ENCODE results near the gene MKNK2.

Gene MKNK2

DNA sequence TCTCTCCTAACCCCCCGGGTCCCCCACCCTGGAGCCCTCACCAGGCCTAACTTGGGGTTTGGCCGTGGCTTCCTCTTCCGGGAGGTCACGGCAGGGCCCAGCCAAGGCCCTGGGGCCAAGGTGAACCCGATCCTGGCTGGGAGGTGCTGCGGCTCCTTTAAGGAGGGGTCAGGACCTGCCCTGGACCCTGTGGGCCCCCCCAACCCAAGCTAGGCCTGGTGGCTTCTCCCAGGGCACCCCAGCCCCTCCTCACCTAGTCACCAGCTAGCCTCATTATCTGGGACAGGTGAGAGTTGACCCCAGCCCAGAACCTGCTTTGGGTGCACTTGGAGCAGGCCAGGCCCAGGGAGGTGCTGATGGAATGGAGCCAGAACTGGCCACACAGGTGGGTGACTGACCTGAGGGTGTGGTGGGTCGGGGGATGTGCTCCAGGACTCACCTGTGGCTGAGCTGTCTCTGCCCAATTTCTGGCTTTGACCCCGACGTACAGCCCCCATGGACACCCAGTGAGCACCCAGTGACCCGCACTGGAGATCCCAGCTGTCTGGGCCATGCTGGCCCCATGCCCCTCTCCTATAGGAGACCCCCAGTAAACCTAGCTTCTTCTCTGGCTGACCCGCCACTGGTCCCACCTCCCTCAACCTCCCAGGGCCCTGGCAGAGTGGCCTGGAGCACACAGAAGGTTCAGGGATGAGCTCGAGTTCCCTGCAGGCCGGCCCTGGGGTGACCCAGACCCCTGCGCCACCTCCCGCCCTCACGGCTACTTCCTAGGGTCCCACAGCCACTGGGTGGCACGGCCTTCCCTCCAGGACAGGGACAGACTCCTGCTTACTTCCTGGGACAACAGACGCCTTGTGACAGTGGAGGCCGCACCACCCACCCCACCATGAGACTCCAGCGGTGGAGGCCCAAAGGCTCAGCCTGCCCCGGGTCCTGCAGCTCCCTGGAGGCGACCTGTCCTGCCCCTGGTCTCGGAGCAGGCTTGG lies 6.7 kb upstream of the MKNK2 start:
- DNase-seq, result no peak

DNA sequence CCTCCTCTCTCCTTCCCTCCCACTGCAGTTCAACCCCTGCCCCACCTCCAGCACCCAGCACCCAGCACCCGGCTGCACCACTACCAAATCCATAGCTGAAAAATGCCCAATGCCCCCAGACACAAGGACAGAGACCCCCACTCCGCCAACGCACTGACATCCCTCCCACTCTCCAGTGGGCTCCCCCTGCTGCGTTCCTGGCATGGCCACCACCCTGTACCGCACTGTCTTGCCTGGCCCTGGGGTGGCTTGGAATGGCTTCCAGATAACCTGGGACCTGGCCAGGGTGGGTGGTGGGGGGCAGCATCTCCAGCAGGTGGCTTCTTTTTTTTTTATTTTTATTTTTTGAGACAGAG lies 5.8 kb upstream of the MKNK2 start:
- no peak for DNase-seq

DNA sequence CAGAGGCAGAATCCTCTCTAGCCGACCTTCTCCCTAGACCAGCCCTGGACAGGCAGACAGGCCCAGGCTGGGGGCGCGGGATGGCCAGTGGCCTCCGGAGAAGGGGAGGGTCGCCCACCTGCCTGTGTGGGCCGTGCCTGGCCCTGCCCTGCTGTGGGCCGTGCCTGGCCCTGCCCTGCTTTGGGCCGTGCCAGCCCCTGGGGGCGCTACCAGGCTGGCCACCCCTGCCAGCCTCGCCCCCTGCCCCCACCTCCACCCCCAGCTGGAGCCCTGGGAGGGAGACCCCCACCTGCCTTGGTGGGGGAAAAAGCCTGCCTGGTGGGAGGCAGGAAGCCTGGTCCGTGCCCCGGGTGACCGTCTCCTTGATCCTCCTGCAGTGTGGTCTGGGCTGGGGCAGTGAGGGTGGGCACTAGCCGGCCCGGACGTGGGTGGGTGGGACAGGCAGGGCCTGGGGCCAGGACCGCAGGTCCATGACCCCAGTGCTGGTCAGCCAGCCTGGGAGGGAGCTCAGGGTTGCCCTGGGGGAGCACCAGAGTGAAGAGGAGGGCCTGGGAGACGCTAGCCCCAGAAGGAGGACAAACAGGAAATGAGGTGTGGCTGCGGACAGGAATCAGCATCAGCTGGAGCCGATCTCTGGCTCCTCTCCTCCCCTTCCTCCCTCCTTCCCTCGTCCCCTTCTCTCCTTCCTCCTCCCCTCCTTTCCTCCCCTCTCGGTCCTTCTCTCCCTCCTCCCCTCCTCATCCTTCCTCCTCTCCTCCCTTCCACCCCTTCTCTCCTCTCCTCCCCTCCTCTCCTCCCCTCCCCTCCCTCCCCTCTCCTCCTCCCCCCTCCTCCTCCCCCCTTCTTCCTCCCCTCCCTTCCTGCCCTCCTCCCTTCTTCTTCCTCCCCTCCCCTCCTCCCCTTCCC lies 5.1 kb upstream of the MKNK2 start:
- no peak for DNase-seq

GRCh38 chr19:2054763-2055162 lies 3.7 kb upstream of the MKNK2 start:
- no peak for DNase-seq

GRCh38 chr19:2053601-2054389 lies 2.8 kb upstream of the MKNK2 start:
- DNase-seq, result no peak

- peak; percentile 82 for DNase-seq
Measured at GRCh38 chr19:2051773-2052704, 995 bp upstream of the MKNK2 start.

DNA sequence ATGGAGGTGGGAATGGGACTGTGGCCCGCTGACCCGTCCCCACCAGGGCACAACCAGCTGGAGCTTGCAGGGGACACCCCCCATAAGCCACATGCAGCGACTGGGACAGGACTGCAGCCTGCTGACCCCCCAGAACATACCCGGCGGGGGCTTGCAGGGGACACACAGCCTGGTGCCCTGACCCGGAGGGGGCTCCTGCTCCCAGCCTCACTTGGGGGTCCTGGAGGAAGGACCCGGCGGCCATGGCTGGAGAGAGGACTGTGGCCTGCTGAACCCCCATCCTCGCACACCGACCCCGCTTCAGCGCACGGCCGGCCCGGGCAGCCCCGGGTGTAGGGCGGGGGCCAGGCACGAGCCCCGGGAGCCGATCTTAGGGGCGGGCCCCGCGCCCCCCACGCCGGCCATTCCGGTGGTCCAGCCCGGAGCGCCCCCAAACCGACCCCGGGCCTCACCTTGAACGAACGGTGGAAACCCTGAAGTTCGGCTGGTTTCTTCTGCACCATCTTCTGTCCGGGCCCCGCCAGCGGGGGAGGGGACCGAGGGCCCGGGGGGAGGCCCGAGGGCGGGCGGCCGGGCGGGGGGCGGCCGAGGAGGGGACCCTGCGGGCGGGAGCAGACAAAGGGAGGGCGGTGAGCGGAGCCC lies 574 bp downstream of the MKNK2 start:
- no peak for DNase-seq

DNA sequence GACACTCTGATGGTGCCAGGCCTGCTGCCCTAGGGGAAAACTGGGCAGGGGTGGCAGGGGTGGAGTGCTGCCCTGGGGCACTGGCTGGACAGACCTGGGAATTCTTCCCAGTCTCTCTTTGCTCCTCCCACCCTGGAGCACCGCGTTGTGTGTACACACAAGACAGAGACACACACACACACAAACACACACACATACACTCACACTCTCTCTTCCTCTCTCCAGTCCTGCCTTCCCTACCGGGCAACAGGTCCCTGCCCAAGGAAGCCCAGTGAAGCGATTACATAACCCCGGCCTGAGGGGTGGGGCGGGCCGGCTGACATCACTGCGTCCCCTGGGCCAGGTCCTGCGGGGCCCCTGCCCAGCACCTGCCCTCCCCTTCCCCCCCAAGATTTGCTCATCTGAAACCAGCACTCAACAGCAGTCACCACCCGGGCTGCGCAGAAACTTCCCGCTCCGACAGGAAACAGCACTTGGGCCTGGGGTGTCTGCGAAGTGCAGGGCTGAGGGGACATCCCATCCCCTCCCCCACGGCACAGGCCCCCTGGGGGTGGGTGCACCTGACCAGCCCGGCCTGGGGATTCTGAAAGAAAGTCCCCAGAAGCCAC lies 1.2 kb downstream of the MKNK2 start:
- DNase-seq, result peak; percentile 87

DNA sequence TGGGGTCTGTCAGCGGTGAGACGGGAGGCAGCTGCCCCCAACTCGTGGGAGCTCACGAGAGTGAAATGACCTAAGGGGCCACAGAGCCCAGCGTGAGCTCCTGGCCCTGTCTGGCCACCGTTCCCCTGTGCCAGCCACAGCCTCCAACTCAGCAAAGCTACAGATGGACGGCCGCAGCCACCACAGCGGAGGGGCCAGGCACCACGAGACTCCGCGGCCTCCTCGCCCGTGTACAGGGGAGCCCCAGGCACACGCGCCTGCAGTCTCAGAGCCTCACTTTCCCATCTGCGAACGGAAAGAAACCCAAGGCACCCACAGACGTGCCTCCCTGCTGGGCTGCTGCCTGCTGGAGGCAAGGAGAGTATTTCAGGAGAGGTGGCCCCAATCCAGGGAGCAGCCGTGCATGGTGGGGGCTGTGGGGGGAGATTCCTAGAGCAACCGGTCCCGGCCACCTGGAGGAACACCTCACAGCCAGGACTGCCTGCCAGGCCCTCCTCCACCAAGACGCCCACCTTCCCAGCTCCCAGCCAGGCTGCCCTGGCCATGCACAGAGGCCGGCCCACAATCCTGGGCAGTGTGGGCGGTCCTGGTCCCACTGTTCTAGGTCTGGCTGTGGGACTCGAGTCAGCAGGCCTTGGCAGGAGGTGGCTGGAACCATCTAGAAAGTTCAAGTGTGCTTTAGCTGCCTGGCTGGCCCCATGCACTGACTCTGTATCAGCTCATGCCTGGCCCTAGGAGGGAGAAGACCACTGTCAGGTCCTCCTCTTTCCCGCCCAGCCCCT lies 1.9 kb downstream of the MKNK2 start:
- DNase-seq, result no peak

GRCh38 chr19:2048104-2048958 lies 2.7 kb downstream of the MKNK2 start:
- DNase-seq, result no peak

GRCh38 chr19:2047449-2048103 lies 3.5 kb downstream of the MKNK2 start:
- no peak for DNase-seq

- DNase-seq, result no peak
Measured at GRCh38 chr19:2047076-2047448, 4.0 kb downstream of the MKNK2 start.

GRCh38 chr19:2046046-2046907 lies 4.8 kb downstream of the MKNK2 start:
- DNase-seq, result no peak

DNA sequence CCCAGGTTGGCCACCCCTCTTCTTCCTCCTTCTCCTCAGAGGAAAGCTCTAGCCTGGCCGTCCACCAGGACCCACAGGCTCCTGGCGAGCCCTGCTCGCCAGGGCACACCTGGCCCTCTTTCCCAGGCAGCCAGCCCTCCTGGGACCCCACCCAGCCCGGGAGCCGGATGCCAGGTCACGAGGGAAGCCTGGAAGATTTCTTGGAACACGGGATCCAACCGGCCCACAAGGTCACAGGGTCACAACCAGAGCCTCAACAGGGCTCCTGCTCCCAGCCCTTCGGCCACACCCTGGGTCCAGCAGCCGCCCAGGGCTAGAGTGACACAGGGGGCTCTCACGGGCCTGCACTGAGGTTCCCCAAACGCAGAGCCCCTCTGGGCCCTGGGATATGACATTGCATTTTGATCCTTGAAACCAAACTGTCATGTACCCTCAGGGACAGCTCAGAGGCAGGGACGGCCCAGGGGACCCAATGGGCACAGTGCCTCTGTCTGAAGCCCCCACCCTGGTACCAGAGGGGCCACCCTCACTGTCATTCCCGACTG lies 5.5 kb downstream of the MKNK2 start:
- no peak for DNase-seq

- no peak for DNase-seq
Measured at GRCh38 chr19:2044709-2045500, 6.1 kb downstream of the MKNK2 start.
